Activated gamma-delta T cell treated with Interleukin-2 at 50 U/mL for 16 hours (primary cell): ENCODE data around the gene SH2D6.
"Not testable (repeated sequence)": the region's sequence is repeated elsewhere in the genome, so short reads cannot be mapped to it uniquely, and the experiment has no call there.

Experiments used
- DNase-seq: peaks from one replicate; pipeline ENCODE4 v3.0.0-alpha.2; 2020

SH2D6 gene

DNA sequence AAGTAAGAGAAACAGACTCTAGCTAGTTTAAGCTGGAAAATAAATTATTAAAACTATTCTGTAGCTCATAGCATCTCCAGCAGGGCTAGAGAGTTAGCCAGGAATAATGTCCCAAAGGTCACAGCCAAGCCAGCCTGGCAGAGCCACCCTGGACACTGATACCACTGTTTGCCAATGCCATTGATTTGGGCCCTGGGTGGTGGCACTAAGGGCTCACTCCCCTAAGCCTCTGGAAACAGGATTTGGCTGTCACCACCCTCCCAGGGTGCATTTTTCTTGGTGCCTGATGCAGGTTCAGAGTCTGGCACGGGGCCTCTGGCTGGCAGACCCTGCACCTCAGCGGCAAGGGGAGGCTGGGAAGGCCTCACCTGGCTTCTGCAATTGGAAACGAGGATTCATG is 7.1 kb downstream of the SH2D6 start:
- DNase-seq = no peak

DNA sequence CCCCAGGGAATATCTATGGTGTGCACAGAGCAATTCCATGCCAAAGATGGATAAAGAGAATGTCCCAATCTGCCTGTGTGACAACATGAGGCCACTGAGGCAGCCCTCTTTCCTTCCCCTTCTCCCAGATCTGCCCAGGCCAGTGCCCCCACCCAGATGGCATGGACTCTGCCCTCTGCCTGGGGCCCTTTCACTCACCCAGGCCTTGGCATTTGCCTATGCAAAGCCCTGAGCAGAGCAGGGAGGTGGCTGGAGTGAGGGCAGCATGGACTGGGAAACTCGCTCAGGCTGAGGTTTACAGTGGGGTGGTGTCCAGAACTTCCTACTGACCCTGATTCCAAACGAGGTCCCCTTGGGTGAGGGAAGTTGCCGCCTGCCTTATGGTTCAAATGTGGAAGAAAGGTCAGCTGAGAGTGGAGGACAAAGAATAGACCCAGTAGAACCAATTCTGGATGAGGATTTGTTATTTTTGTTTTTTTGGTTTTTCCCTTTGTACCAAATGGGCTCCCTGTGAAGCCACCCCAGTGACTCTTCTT is 8.9 kb downstream of the SH2D6 start:
- DNase-seq = no peak

DNA sequence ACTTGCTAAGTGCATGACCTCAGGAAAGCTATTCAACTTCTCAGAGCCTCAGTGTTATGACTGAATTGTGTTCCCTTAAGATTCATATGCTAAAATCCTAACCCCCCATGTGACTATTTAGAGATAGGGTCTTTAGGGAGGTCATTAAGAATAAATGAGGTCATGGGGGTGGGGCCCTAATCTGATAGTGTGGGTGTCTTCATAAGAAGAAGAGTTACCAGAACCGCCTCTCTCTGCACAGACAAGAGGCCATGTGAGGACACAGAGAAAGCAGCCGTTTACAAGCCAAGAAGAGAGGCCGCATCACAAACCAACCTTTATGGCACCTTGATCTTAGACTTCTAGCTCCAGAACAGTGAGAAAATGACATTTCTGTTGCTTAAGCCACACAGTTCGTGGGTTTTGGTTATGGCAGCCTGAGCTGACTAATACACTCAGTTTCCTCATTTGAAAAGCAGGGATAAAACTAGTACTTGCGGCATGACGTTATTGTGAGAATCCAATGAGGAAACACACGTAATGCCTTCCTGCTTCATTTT is 9.9 kb downstream of the SH2D6 start:
- DNase-seq = no peak

- no peak for DNase-seq
Observed at GRCh38 chr2:85429213-85429923, 10.9 kb downstream of the SH2D6 start.

GRCh38 chr2:85429924-85430289 is 11.4 kb downstream of the SH2D6 start:
- no peak for DNase-seq

GRCh38 chr2:85430752-85431569 is 12.4 kb downstream of the SH2D6 start:
- no peak for DNase-seq

DNA sequence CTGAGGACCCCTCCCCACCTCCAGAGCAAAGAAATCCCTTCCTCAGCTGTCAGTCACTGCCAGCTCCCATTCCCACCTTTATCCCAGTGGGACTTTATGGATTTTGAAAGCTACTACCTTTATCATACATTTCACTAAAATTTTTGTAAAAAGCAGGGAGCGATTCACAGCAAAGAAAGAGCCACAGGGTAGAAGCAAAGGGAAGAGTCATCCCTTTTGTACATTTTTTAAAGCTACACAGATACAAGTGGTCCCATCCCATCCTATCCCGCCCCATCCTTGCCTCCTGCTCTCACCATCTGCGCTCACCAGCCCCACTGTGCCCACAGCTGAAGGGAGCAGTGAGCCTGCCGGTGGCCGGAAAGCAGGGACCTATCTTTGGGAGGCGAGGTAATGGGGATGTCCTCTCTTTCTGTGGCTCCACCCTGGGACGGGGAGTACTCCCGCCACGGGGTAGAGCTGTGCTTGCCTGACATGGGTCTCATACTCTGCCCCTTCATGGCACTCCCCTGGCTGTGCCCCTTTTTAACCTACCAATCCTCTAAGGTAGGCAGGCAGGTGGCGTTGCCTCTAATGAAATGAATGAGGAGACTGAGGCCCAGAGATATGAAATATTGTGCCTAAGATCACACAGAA is 13.2 kb downstream of the SH2D6 start:
- no peak for DNase-seq

- DNase-seq = no peak
Observed at GRCh38 chr2:85433511-85434089, 15.1 kb downstream of the SH2D6 start.

DNA sequence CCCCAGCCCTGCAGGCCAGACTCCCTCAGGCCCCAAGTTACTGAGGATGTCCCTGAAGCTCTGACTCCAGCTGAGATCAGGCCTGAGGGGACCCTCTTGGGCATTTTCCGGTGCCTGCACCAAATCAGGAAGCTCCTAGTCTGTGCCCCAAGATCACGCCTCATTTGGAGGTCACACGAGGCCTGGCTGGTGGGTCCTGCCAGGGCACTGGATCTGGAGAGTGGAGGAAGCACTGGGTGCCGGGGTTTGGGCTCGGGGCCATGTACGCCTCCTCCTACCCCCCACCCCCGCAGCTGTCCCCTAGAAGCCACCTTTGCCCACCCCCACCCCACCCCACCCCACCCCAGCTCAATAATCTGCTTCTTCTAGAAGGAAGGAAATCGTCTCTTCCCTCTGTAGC is 16.2 kb downstream of the SH2D6 start:
- DNase-seq = no peak

DNA sequence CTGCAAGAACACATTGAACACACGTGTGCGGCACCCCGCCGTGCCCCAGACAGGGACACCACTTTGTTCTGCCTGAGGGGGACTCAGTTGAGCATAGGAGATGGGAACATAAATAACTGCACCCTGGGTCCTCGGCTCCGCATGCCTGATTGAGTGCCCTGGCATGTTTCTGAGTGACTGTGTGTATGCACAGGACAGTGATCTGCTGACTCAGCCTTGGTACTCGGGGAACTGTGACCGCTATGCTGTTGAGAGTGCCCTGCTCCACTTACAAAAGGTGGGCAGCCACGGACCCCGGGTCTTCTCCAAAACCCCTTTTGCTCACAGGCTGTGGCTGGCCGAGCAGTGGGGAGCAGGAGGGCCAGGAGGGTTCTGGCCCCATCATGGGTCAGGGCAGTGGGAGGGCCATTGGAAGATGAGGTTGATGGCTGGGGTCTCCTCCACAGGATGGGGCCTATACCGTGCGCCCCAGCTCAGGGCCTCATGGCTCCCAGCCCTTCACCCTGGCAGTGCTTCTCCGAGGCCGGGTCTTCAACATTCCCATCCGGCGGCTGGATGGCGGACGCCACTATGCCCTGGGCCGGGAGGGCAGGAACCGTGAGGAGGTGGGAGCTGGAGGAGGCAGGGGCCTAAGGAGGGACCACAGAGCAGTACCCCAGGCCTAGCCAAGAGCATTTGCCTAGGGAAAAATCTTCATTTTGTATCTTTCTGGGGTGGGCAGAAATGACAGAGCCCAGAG is 16.9 kb downstream of the SH2D6 start:
- no peak for DNase-seq

GRCh38 chr2:85435981-85436835 is 17.7 kb downstream of the SH2D6 start:
- no peak for DNase-seq

GRCh38 chr2:85436836-85437487 is 18.4 kb downstream of the SH2D6 start:
- DNase-seq = no peak

DNA sequence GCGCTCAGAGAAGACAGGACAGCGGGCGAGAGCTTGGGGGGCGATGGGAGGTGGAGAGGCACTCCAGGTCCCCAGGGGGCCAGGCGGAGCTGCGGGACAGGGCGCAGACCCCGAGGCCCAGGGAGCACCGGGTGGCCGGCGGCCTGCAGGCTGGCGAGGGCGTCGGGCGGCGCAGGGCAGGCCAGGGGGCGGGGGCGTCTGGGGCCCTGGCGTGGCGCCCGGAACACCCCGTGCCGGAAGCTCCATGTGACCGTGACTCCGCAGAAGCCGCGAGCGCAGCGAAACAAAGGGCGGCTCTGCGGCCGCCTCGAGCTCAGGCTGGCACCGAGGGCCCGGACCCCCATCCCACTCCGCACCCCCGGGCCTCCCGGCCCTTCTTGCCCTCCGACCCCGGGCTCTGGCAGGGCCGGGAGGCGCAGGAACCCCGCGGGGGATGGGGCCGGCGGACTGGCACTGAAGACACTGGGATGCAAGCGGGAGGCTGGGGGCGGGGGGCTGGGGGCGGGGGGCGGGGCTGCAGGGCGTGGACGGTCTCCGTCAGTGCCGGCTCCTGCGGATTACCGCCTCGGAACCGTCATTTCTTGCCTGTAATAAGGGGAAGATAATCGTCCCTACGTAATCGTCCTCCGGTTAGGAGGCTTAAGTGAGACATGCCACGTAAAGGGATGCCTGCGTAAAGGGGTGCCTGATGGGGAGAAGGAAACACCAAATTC is 19.1 kb downstream of the SH2D6 start:
- DNase-seq = peak; percentile 68

GRCh38 chr2:85438201-85439024 is 19.9 kb downstream of the SH2D6 start:
- no peak for DNase-seq

DNA sequence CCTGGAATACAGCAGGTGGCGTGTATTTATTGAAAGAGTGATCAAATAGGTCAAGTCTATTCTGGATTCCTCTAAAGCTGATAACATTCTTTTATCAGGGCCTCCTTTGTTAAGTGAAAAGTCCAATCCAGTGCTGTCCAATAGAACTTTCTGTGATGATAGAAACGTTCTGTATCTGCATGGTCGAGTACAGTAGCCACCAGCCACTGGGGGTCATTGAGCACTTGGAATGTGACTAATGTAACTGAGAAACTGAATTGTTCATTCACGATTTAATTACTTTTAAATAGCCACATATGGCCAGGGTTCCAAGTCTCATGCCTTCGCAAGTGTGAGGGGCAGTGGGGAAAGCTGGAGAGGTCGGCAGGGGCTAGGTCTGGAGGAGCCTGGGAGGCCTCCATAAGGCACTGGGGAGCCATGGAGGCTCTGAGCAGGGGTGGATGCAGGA is 20.5 kb downstream of the SH2D6 start:
- DNase-seq = no peak

DNA sequence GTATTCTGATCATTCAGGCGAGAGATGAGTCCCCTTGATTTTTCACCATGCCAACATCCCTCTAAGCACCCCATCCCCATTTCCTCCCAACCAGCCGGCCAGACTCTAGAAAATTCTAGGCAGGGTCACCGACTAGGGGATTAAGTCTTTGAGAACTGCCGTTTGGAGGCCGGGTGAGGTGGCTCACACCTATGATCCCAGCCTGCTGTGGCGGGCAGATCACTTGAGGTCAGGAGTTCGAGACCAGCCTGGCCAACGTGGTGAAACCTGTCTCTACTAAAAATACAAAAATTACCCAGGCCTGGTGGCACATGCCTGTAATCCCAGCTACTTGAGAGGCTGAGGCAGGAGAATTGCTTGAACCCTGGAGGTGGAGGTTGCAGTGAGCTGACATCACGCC is 21.1 kb downstream of the SH2D6 start:
- DNase-seq = not testable (repeated sequence)

GRCh38 chr2:85439986-85440385 is 21.5 kb downstream of the SH2D6 start:
- DNase-seq = no peak

DNA sequence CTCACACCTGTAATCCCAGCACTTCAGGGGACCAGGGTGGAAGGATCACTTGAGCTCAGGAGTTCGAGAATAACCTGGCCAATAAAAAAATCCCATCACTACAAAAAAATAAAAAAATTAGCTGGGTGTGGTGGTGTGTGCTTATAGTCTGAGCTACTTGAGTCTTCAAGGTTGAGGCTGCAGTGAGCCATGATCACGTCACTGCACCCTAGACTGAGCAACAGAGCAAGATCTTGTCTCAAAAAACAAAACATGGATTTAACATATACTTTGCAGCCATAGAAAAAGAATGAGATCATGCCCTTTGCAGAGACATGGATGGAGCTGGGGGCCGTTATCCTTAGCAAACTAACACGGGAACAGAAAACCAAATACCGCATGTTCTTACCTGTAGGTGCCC is 22.2 kb downstream of the SH2D6 start:
- no peak for DNase-seq

GRCh38 chr2:85441864-85442263 is 23.4 kb downstream of the SH2D6 start:
- no peak for DNase-seq
